HuH-7 (cell line): ENCODE measurements around the gene PRKCE.

ENCODE experiments used
- DNase-seq: peaks from one replicate; pipeline ENCODE4 v3.0.0; 2011; ENCODE audit warnings: low spot score

The PRKCE gene

GRCh38 chr2:45964223-45964841 lies 312.9 kb downstream of the PRKCE start:
- DNase-seq = no peak

- DNase-seq = no peak
These were observed 313.4 kb downstream of the PRKCE start for GRCh38 chr2:45964906-45965305.

- no peak for DNase-seq
These were observed 314.5 kb downstream of the PRKCE start for GRCh38 chr2:45965871-45966498.

DNA sequence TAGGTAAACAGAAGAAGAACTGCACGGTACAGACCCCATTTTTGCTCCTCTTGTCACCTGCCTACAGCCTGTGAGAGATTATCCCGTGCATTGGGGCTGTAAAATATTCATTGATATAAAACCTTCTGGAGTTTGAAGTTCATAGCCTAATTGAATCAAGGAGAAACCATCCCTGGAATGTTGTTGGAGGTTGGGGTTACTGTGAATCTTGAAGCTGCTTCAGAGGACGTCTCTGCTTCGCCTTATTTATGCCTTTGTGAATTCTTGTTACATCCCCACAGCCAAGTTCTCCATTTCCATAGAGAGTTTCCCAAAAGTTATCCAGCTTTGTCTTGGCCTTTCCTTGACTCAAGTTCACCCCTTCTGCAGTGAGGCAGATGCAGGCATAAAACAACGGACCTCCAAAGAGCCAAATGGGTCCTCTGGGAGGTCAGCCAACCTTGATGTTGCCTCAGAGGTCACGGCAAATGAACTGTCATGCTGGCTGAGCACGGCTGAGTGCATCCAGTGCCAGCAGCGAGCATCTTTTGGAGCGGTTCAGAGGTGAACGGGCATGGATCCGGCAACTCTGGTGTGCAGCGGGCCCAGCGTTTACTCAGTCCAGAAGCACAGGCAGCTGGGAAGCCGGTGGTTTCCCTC lies 317.6 kb downstream of the PRKCE start:
- DNase-seq = no peak

DNA sequence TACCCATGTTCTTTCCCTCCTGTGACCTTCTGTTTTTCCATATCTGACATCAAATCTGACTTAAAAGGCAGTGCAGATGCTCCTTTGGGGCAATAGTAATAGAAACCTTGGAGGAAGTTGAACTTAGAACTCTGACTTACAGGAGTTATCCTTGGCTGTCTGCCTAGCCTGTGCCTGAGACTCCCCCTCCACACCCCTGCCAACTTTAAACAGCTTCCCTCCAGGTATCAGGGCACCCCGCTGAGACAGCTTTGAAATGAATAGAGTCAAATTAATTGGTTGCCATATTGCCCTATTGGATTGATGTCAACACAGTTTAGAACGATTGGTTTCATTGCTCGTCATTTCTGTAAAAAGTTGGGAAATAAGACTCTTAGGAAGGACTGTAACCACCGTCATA lies 322.0 kb downstream of the PRKCE start:
- DNase-seq = no peak

DNA sequence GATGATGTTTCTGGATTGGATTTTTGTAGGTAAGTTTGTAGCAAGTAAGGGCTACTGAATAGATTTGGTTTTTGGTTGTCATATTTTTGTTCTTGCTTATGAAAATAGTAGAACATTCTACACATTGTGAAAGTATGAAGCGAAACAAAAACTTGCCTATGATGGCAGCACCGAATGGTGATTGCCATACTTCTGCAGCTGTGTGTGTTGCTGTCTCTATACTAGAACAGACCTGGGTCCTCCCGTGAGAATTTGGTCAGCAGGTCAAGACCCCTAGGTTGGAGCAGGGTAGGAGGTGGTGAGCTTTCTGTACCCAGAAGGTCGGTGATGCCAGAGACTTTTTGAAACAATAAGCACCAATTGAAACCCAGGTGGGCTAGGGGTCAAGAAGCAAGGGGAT lies 322.6 kb downstream of the PRKCE start:
- DNase-seq = no peak

DNA sequence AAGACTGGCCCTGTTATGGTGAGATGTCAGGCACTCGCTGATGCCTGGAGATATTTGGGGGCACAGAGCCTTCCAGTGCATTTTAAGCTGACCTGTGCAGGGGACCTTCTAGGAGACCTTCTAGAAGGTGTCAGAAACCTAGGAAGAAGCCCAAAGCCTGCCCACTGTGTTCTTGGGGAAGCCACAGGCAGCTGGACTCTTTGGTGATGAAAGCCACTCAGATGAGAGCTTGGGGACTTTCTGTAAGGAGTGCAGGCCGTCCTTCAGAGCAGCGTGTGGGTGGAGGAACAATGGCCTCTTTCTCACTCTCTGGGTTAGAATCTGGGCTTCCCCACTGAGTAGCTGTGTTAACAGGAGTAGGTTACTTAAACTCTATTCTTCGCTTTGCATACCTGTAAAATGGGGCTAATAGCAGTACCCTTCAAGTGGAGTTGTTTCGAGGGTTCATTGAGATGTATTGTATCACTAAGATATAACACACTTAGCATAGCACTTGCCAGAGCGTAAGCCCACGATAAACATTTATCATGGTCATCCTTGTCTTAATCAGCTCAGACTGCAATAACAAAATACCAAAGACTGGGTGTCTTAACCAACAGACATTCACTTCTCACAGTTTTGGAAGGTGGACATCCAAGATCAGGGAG lies 323.4 kb downstream of the PRKCE start:
- DNase-seq = no peak

DNA sequence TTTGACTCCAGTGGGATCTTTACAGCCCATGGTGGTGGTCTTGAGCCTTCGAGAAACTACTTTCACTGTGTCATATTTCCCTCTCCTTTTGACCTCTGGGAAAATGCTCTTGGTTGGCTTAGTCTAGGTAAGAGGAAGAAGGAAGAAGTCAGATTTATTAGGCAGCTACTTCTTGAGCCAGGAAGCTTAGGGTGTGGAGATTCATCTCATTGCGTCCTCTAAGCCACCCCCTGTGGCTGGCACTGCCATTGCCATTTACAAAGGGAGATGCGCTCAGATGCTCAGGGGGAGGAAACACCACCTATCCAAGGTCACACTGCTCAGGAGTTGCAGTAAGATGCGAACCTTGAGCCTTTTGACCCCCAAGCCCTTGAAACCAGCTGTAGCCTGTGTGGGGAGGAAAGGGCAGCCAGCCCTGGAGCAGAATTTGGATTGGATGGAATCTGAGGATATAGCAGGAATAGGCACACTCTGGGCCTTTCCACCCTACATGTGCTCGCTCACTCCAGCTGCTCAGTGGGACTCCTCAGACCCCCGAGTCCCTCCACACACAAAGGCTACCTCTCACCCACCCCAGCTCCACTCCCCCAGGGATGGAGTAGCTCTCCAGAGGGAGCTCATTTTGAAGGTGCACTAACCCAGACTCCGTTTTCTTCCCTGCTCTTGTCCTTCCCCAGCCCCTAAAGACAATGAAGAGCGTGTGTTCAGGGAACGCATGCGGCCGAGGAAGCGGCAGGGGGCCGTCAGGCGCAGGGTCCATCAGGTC lies 324.5 kb downstream of the PRKCE start:
- DNase-seq = no peak

- DNase-seq = no peak
These were observed 326.9 kb downstream of the PRKCE start for GRCh38 chr2:45978302-45978859.

DNA sequence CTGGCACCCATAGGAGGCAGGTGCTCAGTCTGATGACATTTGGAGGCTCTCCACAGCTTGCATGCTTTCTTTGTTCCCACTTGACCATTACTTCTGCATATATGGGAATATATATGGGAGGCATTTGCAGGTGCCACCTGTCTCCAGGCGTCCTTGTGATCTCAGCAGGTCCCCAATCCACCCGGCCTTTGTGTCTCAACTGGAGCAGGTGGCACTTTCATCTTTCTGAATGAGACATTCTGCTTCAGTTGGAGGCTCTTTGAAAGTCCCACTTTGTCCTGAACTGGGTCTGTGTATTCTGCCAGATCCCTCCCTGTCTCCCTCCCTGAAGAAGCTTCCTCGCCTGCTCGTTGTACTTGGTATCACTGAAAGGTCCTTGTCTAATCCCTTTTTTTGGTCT lies 327.6 kb downstream of the PRKCE start:
- no peak for DNase-seq

DNA sequence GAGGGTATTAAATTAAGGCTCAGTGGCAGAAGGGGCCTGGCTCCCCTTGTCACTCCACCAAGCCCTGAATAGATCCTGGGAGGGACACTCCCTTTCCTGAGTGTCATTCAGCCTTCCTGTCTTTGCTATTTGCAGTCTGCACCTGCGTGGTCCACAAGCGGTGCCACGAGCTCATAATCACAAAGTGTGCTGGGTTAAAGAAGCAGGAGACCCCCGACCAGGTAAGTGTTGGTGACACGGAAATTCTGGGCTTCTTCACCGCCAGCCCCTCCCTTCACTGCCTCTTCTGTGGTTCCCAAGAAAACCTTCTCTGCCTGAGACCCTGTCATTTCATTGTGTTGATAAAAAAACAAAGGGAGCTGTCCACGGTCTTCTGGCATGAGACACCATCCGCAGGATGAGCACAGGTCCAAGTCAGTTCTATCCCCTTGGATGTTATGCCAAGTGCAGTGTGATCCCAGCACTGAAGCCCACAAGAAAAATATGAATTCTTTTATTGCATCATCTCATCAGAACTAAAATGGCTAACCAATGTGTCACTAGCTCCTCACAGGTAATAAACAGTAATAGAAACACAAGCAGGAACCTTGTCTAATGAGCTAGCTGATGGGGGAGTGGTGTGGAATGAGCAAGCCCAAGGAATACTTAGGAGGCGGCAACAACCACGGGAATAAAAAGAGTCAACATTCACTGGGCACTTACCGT lies 328.8 kb downstream of the PRKCE start:
- no peak for DNase-seq

DNA sequence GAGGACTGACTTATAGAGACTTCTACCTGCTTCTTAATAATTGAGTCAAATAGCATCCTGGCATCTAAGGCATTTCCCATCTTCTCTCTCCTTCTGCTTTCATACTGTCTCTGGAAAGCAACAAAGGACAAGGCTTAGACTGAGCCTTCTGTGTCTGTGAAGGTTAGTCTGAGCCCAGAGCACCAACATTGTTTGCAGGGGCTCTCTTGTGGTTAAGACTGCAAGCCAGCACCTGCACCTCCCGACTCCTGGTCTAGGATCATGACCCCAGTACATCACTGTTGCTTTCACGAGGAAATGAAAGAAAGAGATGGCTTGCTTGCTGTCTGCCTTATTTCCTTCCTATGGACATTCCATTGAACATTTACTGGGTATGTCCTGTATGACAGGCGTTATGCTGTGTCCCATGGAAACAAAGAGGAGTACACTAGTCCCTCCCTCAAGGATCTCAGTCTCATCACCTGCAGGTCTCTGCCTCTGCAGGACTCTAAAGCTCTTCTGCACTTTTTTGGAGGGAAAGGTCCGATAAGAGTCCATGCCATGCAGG lies 330.0 kb downstream of the PRKCE start:
- no peak for DNase-seq

DNA sequence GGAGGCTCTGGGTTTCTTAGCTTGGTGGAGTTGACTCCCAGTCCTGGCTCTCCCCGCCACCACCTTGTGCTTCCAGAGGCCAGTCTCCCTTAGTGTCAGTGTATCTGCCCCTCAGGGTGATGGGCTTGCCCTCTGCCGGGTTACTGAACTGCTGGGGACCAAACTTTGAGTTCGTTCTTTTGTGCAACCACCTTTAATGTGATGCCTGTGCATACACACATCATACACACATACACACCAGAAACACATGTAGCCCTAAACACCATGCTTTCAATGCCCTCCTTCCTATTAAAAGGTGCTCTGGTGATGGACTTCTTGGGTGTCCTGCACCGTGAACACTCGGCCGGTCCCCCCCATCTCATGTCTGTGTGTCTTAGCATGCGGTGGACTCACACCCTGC lies 330.6 kb downstream of the PRKCE start:
- DNase-seq = no peak

DNA sequence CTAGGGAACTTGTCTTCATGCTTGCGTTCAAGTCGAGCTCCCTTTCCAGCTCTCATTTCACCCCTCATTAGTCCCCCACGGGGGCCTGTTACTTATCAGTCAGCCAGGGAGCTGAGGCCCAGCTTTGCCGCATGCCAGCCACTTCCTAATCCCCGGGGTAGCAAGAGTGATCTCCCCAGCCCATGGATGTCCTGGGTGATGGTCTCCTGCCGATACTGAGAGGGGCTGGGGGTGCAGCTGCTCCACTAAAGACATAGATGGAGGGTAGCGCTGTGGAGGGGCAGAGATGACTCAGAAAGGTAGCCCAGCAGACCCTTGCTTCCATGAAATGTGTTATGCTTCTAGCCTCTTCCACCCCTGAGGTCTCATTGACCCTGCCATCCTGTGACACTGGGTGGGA lies 331.7 kb downstream of the PRKCE start:
- no peak for DNase-seq

GRCh38 chr2:45984366-45984765 lies 332.9 kb downstream of the PRKCE start:
- no peak for DNase-seq

DNA sequence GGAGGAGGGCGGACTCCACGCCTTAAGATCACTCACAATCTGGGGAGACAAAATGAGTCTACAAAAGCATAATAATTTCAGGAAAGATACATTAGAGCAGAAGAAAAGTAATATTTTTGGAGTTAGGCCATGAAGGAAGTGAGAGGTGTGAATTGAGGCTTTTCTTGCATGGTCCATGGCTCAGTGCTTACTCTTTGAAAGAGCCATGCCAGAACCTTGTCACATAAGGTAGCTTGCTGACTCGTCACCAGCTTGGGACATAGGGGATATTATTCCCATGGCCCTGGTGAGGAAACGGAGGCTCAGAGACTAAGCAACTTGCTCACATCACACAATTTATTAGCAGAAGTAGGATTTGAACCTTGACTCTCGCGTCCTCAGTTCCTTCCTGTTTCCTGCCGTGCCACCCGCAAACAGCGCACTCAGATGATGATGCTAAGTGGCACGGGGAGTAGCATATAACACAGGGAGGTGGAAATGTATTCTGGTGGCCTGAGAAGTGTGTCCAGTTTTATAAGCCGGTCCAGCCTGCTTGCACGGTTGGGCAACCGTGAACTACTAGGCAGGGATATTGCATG lies 333.5 kb downstream of the PRKCE start:
- DNase-seq = no peak

GRCh38 chr2:45986509-45986908 lies 335.0 kb downstream of the PRKCE start:
- no peak for DNase-seq

- DNase-seq = no peak
These were observed 336.4 kb downstream of the PRKCE start for GRCh38 chr2:45987856-45988255.

- no peak for DNase-seq
These were observed 337.4 kb downstream of the PRKCE start for GRCh38 chr2:45988879-45989278.

- no peak for DNase-seq
These were observed 338.7 kb downstream of the PRKCE start for GRCh38 chr2:45990131-45990530.
